Osteoblast (primary cell): ENCODE data around the gene TRPT1. TPM values are rescaled to one million over a fixed set of nuclear protein-coding genes. Genes with fewer than 3 reads are reported as not detected.

Experiments used
- DNase-seq: peaks from one replicate; pipeline ENCODE4 v3.0.0; 2011; ENCODE audit warnings: low spot score, mixed read lengths; ENCODE audit not compliant: insufficient read length; ENCODE audit errors: missing footprints
- H2AFZ ChIP-seq: 2 replicates; pipeline ENCODE4 v1.6.0; 2011; ENCODE audit warnings: mild to moderate bottlenecking, low read length
- H3K27ac ChIP-seq: 2 replicates; pipeline ENCODE4 v1.5.1; 2011; ENCODE audit warnings: mild to moderate bottlenecking, low read depth, low read length, moderate library complexity
- H3K27me3 ChIP-seq: 2 replicates; pipeline ENCODE4 v1.6.0; 2012; ENCODE audit warnings: mild to moderate bottlenecking, control low read depth, inconsistent platforms, low read length, moderate library complexity; ENCODE audit not compliant: insufficient read depth
- H3K36me3 ChIP-seq: 2 replicates; pipeline ENCODE4 v1.5.1; 2011; ENCODE audit warnings: mild to moderate bottlenecking, low read length, control low read depth, moderate library complexity; ENCODE audit not compliant: insufficient read depth
- H3K4me1 ChIP-seq: 2 replicates; pipeline ENCODE4 v1.5.1; 2011; ENCODE audit warnings: mild to moderate bottlenecking, low read length, control low read depth, moderate library complexity; ENCODE audit not compliant: insufficient read depth
- H3K4me2 ChIP-seq: 2 replicates; pipeline ENCODE4 v1.6.0; 2011; ENCODE audit warnings: mild to moderate bottlenecking, low read length; ENCODE audit not compliant: insufficient read depth
- H3K4me3 ChIP-seq: fragments of 200-600 bp; sonication (generic); 3 replicates; pipeline ENCODE4 v1.5.1; 2012; ENCODE audit warnings: mild to moderate bottlenecking, low read length, inconsistent platforms; ENCODE audit not compliant: insufficient read depth
- H3K79me2 ChIP-seq: 2 replicates; pipeline ENCODE4 v1.6.0; 2012; ENCODE audit warnings: mild to moderate bottlenecking, low read length, control low read depth, inconsistent platforms; ENCODE audit not compliant: insufficient read depth
- H3K9me3 ChIP-seq: 2 replicates; pipeline ENCODE4 v1.5.1; 2011; ENCODE audit warnings: low read depth, low read length, control low read depth
- H4K20me1 ChIP-seq: 2 replicates; pipeline ENCODE4 v1.6.0; 2012; ENCODE audit warnings: mild to moderate bottlenecking, low read length, control low read depth; ENCODE audit not compliant: insufficient read depth
- CTCF ChIP-seq: IDR thresholded peaks from 2 replicates; pipeline ENCODE4 v1.5.1; 2011; ENCODE audit warnings: mild to moderate bottlenecking, low read depth, low read length, moderate library complexity; ENCODE audit errors: extremely low read depth
- total RNA-seq: library from RNA; depleted of rRNA; stranded (reverse); fragments of >200 nt; gene quantifications from 2 replicates; pipeline ENCODE4 v1.2.3, GENCODE V29; 2012

TRPT1 gene
- total RNA-seq, 1 donor = 32.2 TPM

- Histone ChIP-seq H3K36me3 (peaks cover 20% of the 10 kb centered on the region), H2AFZ (no peak overlapping the region), H3K4me2 (no peak overlapping the region), H3K27me3 (no peaks in the 10 kb centered on the region), H3K79me2 (no peaks in the 10 kb centered on the region), H3K27ac (peak overlapping the region; percentile 72), H3K9me3 (no peaks in the 10 kb centered on the region), H4K20me1 (no peaks in the 10 kb centered on the region), H3K4me1 (peaks cover 10% of the 10 kb centered on the region), H3K4me3 (peak overlapping the region; percentile 33)
- no peak for TF ChIP-seq CTCF
- peak; percentile 73 for DNase-seq
These were observed 17.7 kb downstream of the TRPT1 start for GRCh38 chr11:64208086-64208795.

- H3K36me3 ChIP-seq = peaks cover 28% of the 10 kb centered on the region
- H3K4me1 ChIP-seq = peaks cover 10% of the 10 kb centered on the region
- no peak for TF ChIP-seq CTCF
- H3K79me2 ChIP-seq = no peaks in the 10 kb centered on the region
- H3K9me3 ChIP-seq = no peaks in the 10 kb centered on the region
- peak overlapping the region; percentile 33 for H3K4me3 ChIP-seq
- H3K27ac ChIP-seq = peak overlapping the region; percentile 77
- H2AFZ ChIP-seq = peak overlapping the region; percentile 49
- H3K4me2 ChIP-seq = peak overlapping the region; percentile 36
- H4K20me1 ChIP-seq = no peaks in the 10 kb centered on the region
- H3K27me3 ChIP-seq = no peaks in the 10 kb centered on the region
- DNase-seq = peak; percentile 97
These were observed 18.5 kb downstream of the TRPT1 start for GRCh38 chr11:64207256-64208085.

- Histone ChIP-seq H3K4me3 (no peak within 1 kb of the TSS), H3K27me3 (no peaks in the 10 kb centered on the region), H3K9me3 (no peaks in the 10 kb centered on the region), H2AFZ (peak within 1 kb of the TSS; percentile 49), H3K4me1 (peaks cover 10% of the 10 kb centered on the region), H3K79me2 (no peaks in the 10 kb centered on the region), H3K4me2 (peak within 1 kb of the TSS; percentile 36), H3K27ac (peak within 1 kb of the TSS; percentile 77), H3K36me3 (peaks cover 33% of the 10 kb centered on the region), H4K20me1 (no peaks in the 10 kb centered on the region)
- DNase-seq = peak; percentile 31
- TF ChIP-seq CTCF = no peak
These were observed 19.3 kb downstream of the TRPT1 start, which contains the start of gene FERMT3 for GRCh38 chr11:64206457-64207255. Gene FERMT3 (plus strand): TSS chr11:64206721. CDS start chr11:64207365, 644 bp downstream.
